Thymus (tissue), 11 donors: ENCODE measurements around the gene SRRM5. TPM values are rescaled to one million over a fixed set of nuclear protein-coding genes. Genes with fewer than 3 reads are reported as not detected.

Experiments used
- DNase-seq, 9 donors: peaks; one replicate each; pipeline ENCODE4 v3.0.0-alpha.2; 2013; ENCODE audit warnings: low spot score in 9 of 9, low read depth in 6 of 9, missing footprints in 1 of 9
- H3K27ac ChIP-seq, 2 donors: one replicate each; pipeline ENCODE4 v1.5.1; 2013; ENCODE audit warnings: control low read depth in 1 of 2, low read depth in 1 of 2, low read length in 1 of 2, mild to moderate bottlenecking in 1 of 2, moderate library complexity in 1 of 2
- H3K27me3 ChIP-seq, 2 donors: one replicate each; pipeline ENCODE4 v1.5.1; 2013; ENCODE audit warnings: low read length in 1 of 2; ENCODE audit not compliant: control insufficient read depth in 2 of 2, insufficient read depth in 1 of 2
- H3K36me3 ChIP-seq, 2 donors: one replicate each; pipeline ENCODE4 v1.5.1; 2013; ENCODE audit warnings: low read length in 1 of 2, mild to moderate bottlenecking in 1 of 2, moderate library complexity in 1 of 2; ENCODE audit not compliant: control insufficient read depth in 2 of 2, insufficient read depth in 2 of 2
- H3K4me1 ChIP-seq, 2 donors: one replicate each; pipeline ENCODE4 v1.5.1; 2013; ENCODE audit warnings: low read length in 2 of 2; ENCODE audit not compliant: control insufficient read depth in 2 of 2, insufficient read depth in 2 of 2
- H3K4me3 ChIP-seq, 2 donors: one replicate each; pipeline ENCODE4 v1.5.1; 2013; ENCODE audit warnings: low read length in 2 of 2, control low read depth in 1 of 2, mild to moderate bottlenecking in 1 of 2
- H3K9me3 ChIP-seq, 2 donors: one replicate each; pipeline ENCODE4 v1.5.1; 2013; ENCODE audit warnings: low read length in 1 of 2, mild to moderate bottlenecking in 1 of 2; ENCODE audit not compliant: control insufficient read depth in 2 of 2, insufficient read depth in 1 of 2
- WGBS: extraction: QIAGEN DNeasy Blood & Tissue Kit; methylation state at CpG from one replicate; pipeline ENCODE4 v1.1.7; 2013; 5-methylcytosine and 5-hydroxymethylcytosine counted together
- polyA plus RNA-seq: library from polyadenylated mRNA; stranded (reverse); fragments of 200-250 nt; gene quantifications from one replicate; pipeline ENCODE4 v1.2.3, GENCODE V29; 2013
- total RNA-seq: library from RNA; stranded (reverse); fragments of 120-200 nt; gene quantifications from one replicate; pipeline ENCODE4 v1.2.4, GENCODE V29; 2013
- donor health status: healthy.

Gene SRRM5
- total and polyA plus RNA-seq, 2 donors = 0.05 to 0.39 TPM

DNA sequence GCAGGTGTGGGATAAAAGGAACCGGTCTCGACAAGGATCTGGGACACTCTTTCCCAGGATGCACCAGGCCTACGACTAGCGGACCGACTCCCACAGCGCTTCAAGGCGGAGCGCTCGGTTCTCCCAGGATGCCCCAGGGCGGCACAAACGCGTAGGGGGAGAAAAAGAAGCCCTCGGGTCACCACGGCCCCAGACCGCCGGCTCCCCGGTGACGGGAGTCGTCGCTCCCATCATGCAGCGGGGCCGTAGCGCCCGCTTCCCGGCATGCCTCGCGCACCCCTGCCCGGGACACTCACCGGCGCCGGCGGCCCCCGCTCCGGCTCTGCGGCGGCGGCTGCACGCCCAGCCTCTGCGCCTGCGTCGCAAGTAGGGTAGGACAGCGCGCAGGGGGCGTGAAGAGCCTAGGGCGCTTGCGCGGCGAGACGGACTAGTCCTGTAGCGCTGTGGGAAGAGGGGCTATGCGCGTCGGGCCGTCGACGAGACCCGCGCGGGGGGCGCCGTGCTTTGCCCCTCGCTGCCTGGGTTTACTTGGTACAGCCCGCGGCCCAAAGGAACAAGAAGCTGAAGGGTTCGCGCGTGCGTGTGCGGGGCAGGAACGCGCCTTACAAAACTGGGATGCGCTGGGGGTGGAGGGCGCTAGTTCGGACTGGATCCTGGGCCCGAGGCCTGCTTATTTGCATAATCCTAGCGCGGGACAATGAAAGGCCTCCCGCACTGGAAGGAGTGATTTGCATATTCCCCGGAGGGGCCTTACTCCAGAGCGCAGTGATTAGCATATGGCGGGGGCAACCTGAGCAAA, 7.6 kb downstream of the SRRM5 start, which contains the start of gene ZNF428:
Gene ZNF428, minus strand, starts transcription at position 368 of the 799 bp plus-strand sequence. CDS start 5,325 bp downstream, outside the sequence.
- WGBS = under 1% methylated on average over 81 of the region's 81 CpGs
- Histone ChIP-seq H3K27ac (peak within 1 kb of the TSS; percentile 87 to 99), H3K36me3 (no peaks in the 10 kb centered on the region), H3K9me3 (no peaks in the 10 kb centered on the region), H3K27me3 (no peaks in the 10 kb centered on the region), H3K4me3 (peak within 1 kb of the TSS; percentile 81 to 94), H3K4me1 (peaks cover 9 to 24% of the 10 kb centered on the region in 2 donors)
- DNase-seq = peak; percentile 62 to 94 (median 84)

- peaks cover 16 to 31% of the 10 kb centered on the region in 2 donors for H3K4me1 ChIP-seq
- DNase-seq = peak in 1 of 9 donors; percentile 83
- peak overlapping the region; percentile 87 to 99 for H3K27ac ChIP-seq
- WGBS = 58% methylated on average over 23 of the region's 23 CpGs
- H3K27me3 ChIP-seq = peaks cover 0 to 3% of the 10 kb centered on the region in 2 donors
- H3K9me3 ChIP-seq = no peaks in the 10 kb centered on the region
- peak overlapping the region; percentile 81 to 94 for H3K4me3 ChIP-seq
- no peaks in the 10 kb centered on the region for H3K36me3 ChIP-seq
Measured at GRCh38 chr19:43620061-43621001, 8.4 kb downstream of the SRRM5 start.

GRCh38 chr19:43622070-43622469, 10.2 kb downstream of the SRRM5 start:
- peaks cover 0 to 1% of the 10 kb centered on the region in 2 donors for H3K9me3 ChIP-seq
- 93% methylated on average over 4 of the region's 4 CpGs for WGBS
- DNase-seq = no peak
- H3K27me3 ChIP-seq = peaks cover 0 to 20% of the 10 kb centered on the region in 2 donors
- peaks cover 16 to 34% of the 10 kb centered on the region in 2 donors for H3K4me1 ChIP-seq
- H3K27ac ChIP-seq = no peak overlapping the region
- H3K4me3 ChIP-seq = no peak overlapping the region
- H3K36me3 ChIP-seq = no peaks in the 10 kb centered on the region

- no peak for DNase-seq
- Histone ChIP-seq H3K27ac (no peak overlapping the region), H3K27me3 (peaks cover 0 to 26% of the 10 kb centered on the region in 2 donors), H3K4me1 (peaks cover 16 to 34% of the 10 kb centered on the region in 2 donors), H3K36me3 (no peaks in the 10 kb centered on the region), H3K4me3 (no peak overlapping the region), H3K9me3 (peaks cover 0 to 1% of the 10 kb centered on the region in 2 donors)
- 97% methylated on average over 1 of the region's 1 CpG for WGBS
Measured at GRCh38 chr19:43622956-43623355, 11.1 kb downstream of the SRRM5 start.

- Histone ChIP-seq H3K9me3 (peaks cover 0 to 1% of the 10 kb centered on the region in 2 donors), H3K4me1 (peaks cover 16 to 23% of the 10 kb centered on the region in 2 donors), H3K27ac (peak overlapping the region in 1 of 2 donors; percentile 73), H3K36me3 (no peaks in the 10 kb centered on the region), H3K27me3 (peaks cover 0 to 26% of the 10 kb centered on the region in 2 donors), H3K4me3 (no peak overlapping the region)
- WGBS = 88% methylated on average over 35 of the region's 35 CpGs
- no peak for DNase-seq
Measured at GRCh38 chr19:43623889-43624670, 12.2 kb downstream of the SRRM5 start.

DNA sequence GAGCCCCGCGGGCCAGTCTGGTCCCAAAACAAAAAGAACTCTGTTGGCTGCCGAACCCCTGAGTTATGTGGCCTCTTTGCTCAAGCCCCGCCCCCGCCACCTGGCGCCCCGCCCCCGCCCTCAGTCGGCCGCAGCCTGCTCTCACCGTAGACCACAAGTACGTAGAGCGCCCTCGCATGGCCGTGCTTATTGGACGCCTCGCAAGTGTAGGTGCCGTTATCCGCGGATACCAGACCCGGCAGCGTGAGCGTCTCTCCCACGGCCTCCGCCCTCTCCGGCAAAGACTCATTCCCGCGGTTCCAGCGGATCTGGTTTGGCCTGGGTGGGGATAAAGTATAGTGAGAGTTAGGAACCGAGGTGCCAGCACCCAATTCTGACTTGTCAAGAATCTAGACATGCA, 13.0 kb downstream of the SRRM5 start:
- DNase-seq = peak; percentile 64 to 92 (median 84)
- H3K36me3 ChIP-seq = no peaks in the 10 kb centered on the region
- no peak overlapping the region for H3K4me3 ChIP-seq
- H3K27ac ChIP-seq = peak overlapping the region in 1 of 2 donors; percentile 73
- peaks cover 0 to 1% of the 10 kb centered on the region in 2 donors for H3K9me3 ChIP-seq
- H3K4me1 ChIP-seq = peaks cover 16 to 22% of the 10 kb centered on the region in 2 donors
- H3K27me3 ChIP-seq = peaks cover 0 to 26% of the 10 kb centered on the region in 2 donors
- 6% methylated on average over 30 of the region's 30 CpGs for WGBS

- DNase-seq = no peak
- Histone ChIP-seq H3K27me3 (peaks cover 0 to 28% of the 10 kb centered on the region in 2 donors), H3K4me3 (no peak overlapping the region), H3K4me1 (peaks cover 8 to 12% of the 10 kb centered on the region in 2 donors), H3K27ac (no peak overlapping the region), H3K36me3 (no peaks in the 10 kb centered on the region), H3K9me3 (peaks cover 0 to 1% of the 10 kb centered on the region in 2 donors)
- WGBS = 66% methylated on average over 32 of the region's 32 CpGs
Measured at GRCh38 chr19:43625918-43626579, 14.2 kb downstream of the SRRM5 start.

GRCh38 chr19:43626838-43627237, 14.9 kb downstream of the SRRM5 start:
- H3K9me3 ChIP-seq = peaks cover 0 to 1% of the 10 kb centered on the region in 2 donors
- DNase-seq = no peak
- H3K27me3 ChIP-seq = peaks cover 0 to 28% of the 10 kb centered on the region in 2 donors
- H3K4me3 ChIP-seq = no peak overlapping the region
- WGBS = 45% methylated on average over 17 of the region's 17 CpGs
- H3K36me3 ChIP-seq = no peaks in the 10 kb centered on the region
- H3K4me1 ChIP-seq = peaks cover 8 to 12% of the 10 kb centered on the region in 2 donors
- no peak overlapping the region for H3K27ac ChIP-seq
